ENCODE results near the gene TNFSF13B. TPM values are rescaled to one million over a fixed set of nuclear protein-coding genes. Genes with fewer than 3 reads are reported as not detected.

Gene TNFSF13B
- total RNA-seq, 1 experiment from 2014 or later, result 1.4 TPM

DNA sequence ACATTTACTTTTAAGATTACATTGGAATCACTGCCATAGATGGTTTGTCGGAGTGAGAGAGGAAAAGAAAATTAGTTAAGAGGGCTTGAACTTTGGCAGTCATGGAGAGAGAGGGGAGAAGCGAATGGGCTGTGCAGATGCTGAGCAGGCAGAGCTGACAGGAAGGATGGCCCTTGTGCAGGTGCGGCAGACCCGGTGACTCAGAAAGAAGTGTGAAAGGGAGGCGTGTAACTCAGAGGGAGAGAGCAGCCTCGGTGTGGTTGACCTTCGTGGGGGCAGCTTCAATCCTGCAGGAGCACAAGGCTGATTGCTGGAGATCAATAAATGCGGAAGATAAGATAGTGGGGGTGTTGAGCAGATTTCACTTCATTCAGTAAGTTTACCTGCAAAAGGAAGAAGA lies 76.9 kb downstream of the TNFSF13B start:
- ATAC-seq (no peak), DNase-seq (ENCODE audit: low read depth, low spot score) (no peak)
- in situ Hi-C loops (cut with HindIII; ENCODE audit: low pct_unique_long_range_greater_than_20kb, low sequenced_read_pairs), result no loop called here
- intact Hi-C loops (cut with micrococcal nuclease; ENCODE audit: unreplicated experiment), result no loop called here
- Histone ChIP-seq H3K4me3 (ENCODE audit: low read depth in 2 of 2, low read length in 2 of 2) (no peak overlapping the region), H3K27ac (ENCODE audit: low read length) (no peak overlapping the region), H3K27me3 (ENCODE audit: control insufficient read depth, insufficient read depth, low read length) (no peaks in the 10 kb centered on the region), H3K4me1 (ENCODE audit: control insufficient read depth, insufficient read depth, low read length) (no peaks in the 10 kb centered on the region), H3K9me3 (ENCODE audit: control insufficient read depth, insufficient read depth, low read depth, low read length) (no peaks in the 10 kb centered on the region), H3K36me3 (ENCODE audit: control insufficient read depth, insufficient read depth, low read length) (no peaks in the 10 kb centered on the region)
- POLR2A ChIA-PET, result no interaction called here
- CTCF ChIA-PET, result no interaction called here
- TF ChIP-seq TCF7L2 (IDR thresholded peaks at IDR 0.05; ENCODE audit: low read depth, low read length), result no peak
- no TSS peak for BruUV-seq (replicated peaks)

GRCh38 chr13:108349269-108349668 lies 79.8 kb downstream of the TNFSF13B start:
- Histone ChIP-seq H3K4me1 (ENCODE audit: control insufficient read depth, insufficient read depth, low read length) (no peaks in the 10 kb centered on the region), H3K9me3 (ENCODE audit: control insufficient read depth, insufficient read depth, low read depth, low read length) (no peaks in the 10 kb centered on the region), H3K27ac (ENCODE audit: low read length) (no peak overlapping the region), H3K4me3 (ENCODE audit: low read depth in 2 of 2, low read length in 2 of 2) (no peak overlapping the region), H3K36me3 (ENCODE audit: control insufficient read depth, insufficient read depth, low read length) (no peaks in the 10 kb centered on the region), H3K27me3 (ENCODE audit: control insufficient read depth, insufficient read depth, low read length) (no peaks in the 10 kb centered on the region)
- no TSS peak for BruUV-seq (replicated peaks)
- in situ Hi-C loops (cut with HindIII; ENCODE audit: low pct_unique_long_range_greater_than_20kb, low sequenced_read_pairs) (no loop called here), intact Hi-C loops (cut with micrococcal nuclease; ENCODE audit: unreplicated experiment) (no loop called here)
- no peak for TF ChIP-seq SIN3A (IDR thresholded peaks at IDR 0.05; ENCODE audit: borderline replicate concordance, insufficient read depth, low read depth, low read length)
- TF ChIP-seq REST (IDR thresholded peaks at IDR 0.05; ENCODE audit: insufficient read depth in 1 of 2, low read depth in 2 of 2, low read length in 1 of 2), result no peak
- no peak for TF ChIP-seq TCF7L2 (IDR thresholded peaks at IDR 0.05; ENCODE audit: low read depth, low read length)
- TF ChIP-seq, protein P1, sequence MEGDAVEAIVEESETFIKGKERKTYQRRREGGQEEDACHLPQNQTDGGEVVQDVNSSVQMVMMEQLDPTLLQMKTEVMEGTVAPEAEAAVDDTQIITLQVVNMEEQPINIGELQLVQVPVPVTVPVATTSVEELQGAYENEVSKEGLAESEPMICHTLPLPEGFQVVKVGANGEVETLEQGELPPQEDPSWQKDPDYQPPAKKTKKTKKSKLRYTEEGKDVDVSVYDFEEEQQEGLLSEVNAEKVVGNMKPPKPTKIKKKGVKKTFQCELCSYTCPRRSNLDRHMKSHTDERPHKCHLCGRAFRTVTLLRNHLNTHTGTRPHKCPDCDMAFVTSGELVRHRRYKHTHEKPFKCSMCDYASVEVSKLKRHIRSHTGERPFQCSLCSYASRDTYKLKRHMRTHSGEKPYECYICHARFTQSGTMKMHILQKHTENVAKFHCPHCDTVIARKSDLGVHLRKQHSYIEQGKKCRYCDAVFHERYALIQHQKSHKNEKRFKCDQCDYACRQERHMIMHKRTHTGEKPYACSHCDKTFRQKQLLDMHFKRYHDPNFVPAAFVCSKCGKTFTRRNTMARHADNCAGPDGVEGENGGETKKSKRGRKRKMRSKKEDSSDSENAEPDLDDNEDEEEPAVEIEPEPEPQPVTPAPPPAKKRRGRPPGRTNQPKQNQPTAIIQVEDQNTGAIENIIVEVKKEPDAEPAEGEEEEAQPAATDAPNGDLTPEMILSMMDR (IDR thresholded peaks at IDR 0.05), result no peak
- TF ChIP-seq POLR2AphosphoS5 (IDR thresholded peaks at IDR 0.05; ENCODE audit: low read depth, low read length), result no peak
- ATAC-seq (no peak), DNase-seq (ENCODE audit: low read depth, low spot score) (no peak)
- ChIA-PET POLR2A (no interaction called here), CTCF (no interaction called here)

DNA sequence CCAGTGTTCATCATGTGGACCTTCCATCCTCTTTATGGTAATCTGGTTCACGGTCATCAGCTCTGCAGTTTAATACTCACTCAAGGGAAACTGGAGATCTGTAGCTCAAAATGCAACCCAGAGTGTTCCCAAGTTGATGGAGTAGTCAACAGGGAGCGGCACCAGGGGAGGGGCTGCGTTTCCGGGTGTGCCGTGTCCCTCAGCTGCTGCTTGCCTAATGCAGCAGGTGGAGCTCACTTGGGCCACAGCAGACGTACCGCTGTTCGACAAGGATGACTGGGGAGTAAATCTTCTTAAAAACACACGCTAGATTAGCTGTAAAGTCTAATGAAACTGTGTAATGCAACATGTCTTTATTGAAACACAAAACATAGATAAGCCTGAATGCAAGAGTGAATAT lies 81.1 kb downstream of the TNFSF13B start:
- Histone ChIP-seq H3K4me1 (ENCODE audit: control insufficient read depth, insufficient read depth, low read length) (no peaks in the 10 kb centered on the region), H3K4me3 (ENCODE audit: low read depth in 2 of 2, low read length in 2 of 2) (no peak overlapping the region), H3K27ac (ENCODE audit: low read length) (no peak overlapping the region), H3K36me3 (ENCODE audit: control insufficient read depth, insufficient read depth, low read length) (no peaks in the 10 kb centered on the region), H3K9me3 (ENCODE audit: control insufficient read depth, insufficient read depth, low read depth, low read length) (no peaks in the 10 kb centered on the region), H3K27me3 (ENCODE audit: control insufficient read depth, insufficient read depth, low read length) (no peaks in the 10 kb centered on the region)
- ChIA-PET POLR2A (no interaction called here), CTCF (no interaction called here)
- no peak for DNase-seq (ENCODE audit: low read depth, low spot score)
- in situ Hi-C loops (cut with HindIII; ENCODE audit: low pct_unique_long_range_greater_than_20kb, low sequenced_read_pairs), result no loop called here
- no peak for TF ChIP-seq REST (IDR thresholded peaks at IDR 0.05; ENCODE audit: insufficient read depth in 1 of 2, low read depth in 2 of 2, low read length in 1 of 2)
- TF ChIP-seq TCF7L2 (IDR thresholded peaks at IDR 0.05; ENCODE audit: low read depth, low read length), result no peak
- no peak for TF ChIP-seq SIN3A (IDR thresholded peaks at IDR 0.05; ENCODE audit: borderline replicate concordance, insufficient read depth, low read depth, low read length)
- TF ChIP-seq POLR2AphosphoS5 (IDR thresholded peaks at IDR 0.05; ENCODE audit: low read depth, low read length), result no peak
- TF ChIP-seq, protein P1 (IDR thresholded peaks at IDR 0.05), result no peak
- ATAC-seq, result no peak
- intact Hi-C loops (cut with micrococcal nuclease; ENCODE audit: unreplicated experiment), result no loop called here
- no TSS peak for BruUV-seq (replicated peaks)
